CD4-positive, alpha-beta T cell treated with Interleukin-2 at 100 ng/mL for 4 hours (primary cell): ENCODE data around the gene OR1K1.
"Not testable (repeated sequence)": the region's sequence is repeated elsewhere in the genome, so short reads cannot be mapped to it uniquely, and the experiment has no call there.

ENCODE experiments used
- DNase-seq: peaks from one replicate; pipeline ENCODE4 v3.0.0-alpha.2; 2020; ENCODE audit warnings: low spot score

The OR1K1 gene, protein sequence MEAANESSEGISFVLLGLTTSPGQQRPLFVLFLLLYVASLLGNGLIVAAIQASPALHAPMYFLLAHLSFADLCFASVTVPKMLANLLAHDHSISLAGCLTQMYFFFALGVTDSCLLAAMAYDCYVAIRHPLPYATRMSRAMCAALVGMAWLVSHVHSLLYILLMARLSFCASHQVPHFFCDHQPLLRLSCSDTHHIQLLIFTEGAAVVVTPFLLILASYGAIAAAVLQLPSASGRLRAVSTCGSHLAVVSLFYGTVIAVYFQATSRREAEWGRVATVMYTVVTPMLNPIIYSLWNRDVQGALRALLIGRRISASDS

DNA sequence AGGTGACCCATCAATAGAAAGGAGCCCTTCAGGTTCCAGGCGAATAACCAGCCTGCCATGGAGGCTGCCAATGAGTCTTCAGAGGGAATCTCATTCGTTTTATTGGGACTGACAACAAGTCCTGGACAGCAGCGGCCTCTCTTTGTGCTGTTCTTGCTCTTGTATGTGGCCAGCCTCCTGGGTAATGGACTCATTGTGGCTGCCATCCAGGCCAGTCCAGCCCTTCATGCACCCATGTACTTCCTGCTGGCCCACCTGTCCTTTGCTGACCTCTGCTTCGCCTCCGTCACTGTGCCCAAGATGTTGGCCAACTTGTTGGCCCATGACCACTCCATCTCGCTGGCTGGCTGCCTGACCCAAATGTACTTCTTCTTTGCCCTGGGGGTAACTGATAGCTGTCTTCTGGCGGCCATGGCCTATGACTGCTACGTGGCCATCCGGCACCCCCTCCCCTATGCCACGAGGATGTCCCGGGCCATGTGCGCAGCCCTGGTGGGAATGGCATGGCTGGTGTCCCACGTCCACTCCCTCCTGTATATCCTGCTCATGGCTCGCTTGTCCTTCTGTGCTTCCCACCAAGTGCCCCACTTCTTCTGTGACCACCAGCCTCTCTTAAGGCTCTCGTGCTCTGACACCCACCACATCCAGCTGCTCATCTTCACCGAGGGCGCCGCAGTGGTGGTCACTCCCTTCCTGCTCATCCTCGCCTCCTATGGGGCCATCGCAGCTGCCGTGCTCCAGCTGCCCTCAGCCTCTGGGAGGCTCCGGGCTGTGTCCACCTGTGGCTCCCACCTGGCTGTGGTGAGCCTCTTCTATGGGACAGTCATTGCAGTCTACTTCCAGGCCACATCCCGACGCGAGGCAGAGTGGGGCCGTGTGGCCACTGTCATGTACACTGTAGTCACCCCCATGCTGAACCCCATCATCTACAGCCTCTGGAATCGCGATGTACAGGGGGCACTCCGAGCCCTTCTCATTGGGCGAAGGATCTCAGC, at the start of gene OR1K1:
OR1K1 (plus strand) TSS at position 58 of the 995 bp plus-strand sequence; CDS start at position 58, 0 bp downstream.
- no peak for DNase-seq

DNA sequence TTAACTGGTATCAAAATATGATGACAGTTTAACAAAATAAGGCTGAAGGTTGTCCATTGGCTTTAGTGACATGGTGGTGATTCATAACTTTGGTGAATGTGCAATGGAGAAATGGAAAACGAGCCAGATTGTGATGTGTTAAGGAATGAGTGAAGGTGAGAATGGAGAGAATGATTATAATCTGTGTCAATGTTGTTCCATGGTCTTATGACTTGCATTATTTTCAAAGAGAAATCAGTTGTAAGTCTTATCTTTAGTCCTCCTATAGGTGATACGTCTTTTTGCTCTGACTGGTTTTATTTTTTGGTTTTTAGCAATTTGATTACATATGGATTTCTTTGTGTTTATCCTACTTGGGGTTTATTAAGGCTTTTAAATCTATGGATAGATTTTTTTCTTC, 45.1 kb upstream of the OR1K1 start:
- no peak for DNase-seq

DNA sequence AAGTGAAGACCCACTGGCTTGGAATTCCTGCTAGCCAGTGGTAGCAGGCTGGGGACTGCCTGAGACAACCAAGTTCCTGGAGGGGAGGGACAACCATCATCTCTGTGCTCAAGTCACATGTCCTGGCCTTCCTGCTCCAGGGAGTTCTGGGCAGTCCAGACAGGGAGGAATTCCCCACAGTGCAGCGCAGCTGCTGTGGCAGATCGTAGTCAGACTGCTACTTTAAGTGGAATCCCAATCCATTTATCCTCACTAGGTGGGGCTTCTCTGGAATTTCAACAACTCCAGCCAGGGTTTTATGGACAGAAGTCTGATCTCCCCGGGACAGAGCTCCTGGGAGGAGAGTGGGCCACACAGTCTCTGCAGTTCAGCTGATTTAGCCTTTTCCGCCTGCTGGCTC, 32.1 kb upstream of the OR1K1 start:
- no peak for DNase-seq

DNA sequence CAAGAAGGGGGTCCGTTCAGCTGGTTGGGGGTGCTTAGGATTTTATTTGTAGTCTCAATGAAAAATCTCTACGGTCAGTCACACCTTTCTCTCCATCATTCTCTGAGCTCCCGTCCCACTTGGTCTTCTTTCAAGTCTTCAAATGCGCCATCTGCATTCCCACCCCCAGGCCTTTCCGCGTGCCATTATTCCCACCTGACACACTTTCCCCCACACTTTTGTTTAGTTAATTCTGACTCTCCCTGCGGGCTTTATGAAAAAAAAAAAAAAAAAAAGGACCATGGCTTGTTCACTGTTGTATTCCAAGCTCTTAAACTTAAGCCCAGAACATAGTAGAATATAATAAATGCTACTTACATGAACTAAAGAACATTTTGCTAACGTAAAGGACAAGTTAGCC, 22.9 kb upstream of the OR1K1 start:
- no peak for DNase-seq

DNA sequence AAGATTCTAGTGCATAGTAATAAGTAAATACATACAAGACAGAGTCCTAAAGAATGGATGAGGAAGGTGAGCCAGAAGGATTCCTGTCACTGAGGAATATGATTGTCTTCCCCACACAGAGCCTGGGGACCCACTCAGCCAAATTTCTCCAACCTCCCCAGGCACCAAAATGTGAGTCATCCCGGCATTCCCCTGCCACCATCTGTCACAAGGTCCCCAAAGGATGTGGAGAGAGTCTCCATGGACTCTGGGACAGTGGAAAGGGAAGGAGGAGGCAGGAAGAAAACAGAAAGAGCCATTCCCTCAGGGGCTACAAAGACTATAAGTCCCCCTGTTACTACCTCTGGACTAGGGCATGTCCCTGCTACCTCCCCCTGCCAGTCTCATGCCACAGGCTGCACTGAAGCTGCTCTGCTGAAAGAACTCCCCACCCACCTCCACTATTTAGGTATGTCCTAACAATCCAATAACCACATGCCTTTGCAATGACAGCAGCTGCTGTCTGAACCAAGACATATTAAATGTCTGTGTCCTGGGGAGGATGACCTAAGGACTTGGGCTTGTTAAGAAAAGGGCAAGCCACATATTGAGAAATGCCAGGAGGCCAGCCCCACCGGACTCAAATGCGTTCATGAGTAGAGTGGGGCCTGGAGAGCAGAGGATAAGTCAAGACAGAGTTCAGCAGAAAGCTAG, 21.8 kb upstream of the OR1K1 start:
- DNase-seq, result no peak

DNA sequence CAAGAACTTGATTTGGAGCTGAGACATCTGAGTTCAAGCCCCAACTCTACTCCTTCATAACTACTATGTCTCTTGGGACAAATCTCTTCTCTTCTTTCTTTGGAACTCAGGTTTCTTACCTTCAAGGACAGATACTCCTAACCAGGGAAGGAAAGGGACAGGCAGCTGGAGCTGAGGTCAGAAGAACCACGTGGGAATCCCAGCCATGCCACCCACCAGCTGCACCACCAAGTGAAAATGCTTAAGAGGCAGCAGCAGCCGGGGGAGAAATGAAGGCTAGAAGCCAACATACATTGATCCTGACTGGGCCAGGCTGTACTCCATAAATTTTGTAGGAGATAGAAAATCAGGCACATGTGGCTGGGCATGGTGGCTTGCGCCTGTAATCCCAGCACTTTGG, 20.7 kb upstream of the OR1K1 start:
- no peak for DNase-seq

DNA sequence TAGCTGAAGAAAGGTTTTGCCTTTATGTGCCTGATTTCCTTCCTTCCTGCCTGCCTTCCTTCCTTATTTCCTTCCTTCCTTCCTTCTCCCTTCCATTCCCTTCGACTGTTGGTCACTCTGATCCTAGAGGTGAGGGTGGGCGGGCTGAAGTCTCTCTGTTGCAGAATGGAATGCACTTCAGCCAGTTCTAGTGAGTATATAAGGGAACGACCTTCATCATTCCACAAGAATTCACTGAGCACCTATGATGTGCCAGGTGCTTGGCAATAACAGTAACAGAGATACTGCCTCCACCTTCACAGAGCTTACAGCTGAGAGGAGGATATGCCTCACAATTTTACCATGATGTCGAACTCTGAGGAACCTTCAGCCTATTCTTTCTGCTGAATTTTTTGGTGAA, 19.9 kb upstream of the OR1K1 start:
- no peak for DNase-seq

DNA sequence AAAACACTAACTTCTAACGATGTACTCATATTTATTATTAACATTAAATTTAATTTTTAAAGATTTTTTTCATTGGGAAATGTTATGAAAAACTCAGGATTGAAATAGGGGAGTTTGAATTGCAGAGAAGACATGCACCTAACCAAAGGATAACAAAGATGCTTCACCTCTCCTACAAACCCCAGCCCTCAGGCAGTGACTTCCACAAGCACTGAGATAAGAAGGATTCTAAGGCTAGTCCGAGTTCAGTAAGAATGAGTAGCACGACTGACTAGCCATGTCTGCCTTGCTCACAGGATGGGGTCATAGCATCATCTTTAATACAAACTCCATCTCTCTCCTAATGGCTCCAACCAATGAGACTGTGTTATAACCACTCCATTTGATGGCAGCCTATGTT, 18.3 kb upstream of the OR1K1 start:
- DNase-seq, result no peak

DNA sequence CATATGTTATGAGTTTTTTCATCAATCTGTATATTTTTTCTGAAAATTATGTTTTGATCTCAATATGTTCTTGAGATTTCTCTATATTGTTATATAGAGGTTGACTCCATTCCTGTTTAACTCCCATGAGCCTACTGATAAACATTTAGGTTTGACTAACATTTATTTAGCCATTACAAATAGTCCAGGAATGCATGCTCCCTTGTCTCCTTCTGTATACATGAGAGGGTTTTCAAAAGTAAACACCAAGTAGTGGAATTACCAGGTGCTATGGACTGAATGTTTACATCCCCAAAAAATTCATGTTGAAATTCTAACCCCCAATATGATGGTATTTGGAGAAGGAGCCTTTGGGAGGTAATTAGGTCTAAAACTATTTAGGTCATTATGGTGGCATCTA, 14.7 kb upstream of the OR1K1 start:
- DNase-seq, result no peak

DNA sequence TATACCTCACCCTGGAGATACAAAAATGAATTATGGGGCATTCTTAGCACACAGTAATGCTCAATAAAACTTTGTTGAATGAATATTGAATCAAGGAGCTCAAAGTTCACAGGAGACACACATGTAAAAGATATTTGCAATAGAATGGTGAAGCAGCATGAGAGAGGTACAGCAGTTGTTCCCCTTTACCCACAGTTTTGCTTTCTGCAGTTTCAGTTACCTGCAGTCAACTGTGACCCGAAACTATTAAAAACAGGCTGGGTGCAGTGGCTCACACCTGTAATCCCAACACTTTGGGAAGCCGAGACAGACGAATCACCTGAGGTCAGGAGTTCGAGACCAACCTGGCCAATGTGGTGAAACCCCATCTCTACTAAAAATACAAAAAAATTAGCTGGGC, 13.6 kb upstream of the OR1K1 start:
- DNase-seq, result no peak

DNA sequence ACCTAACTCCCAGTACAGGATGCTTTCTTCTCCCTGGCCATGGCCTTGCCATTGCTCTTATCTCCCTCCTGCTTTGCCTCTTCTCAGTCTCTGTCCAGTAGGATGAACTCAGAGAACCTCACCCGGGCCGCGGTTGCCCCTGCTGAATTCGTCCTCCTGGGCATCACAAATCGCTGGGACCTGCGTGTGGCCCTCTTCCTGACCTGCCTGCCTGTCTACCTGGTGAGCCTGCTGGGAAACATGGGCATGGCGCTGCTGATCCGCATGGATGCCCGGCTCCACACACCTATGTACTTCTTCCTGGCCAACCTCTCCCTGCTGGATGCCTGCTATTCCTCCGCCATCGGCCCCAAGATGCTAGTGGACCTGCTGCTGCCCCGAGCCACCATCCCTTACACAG, 11.1 kb upstream of the OR1K1 start, which contains the start of gene OR5C1:
OR5C1 (plus strand) TSS at position 103 of the 400 bp plus-strand sequence; CDS start at position 103, 0 bp downstream.
- no peak for DNase-seq

DNA sequence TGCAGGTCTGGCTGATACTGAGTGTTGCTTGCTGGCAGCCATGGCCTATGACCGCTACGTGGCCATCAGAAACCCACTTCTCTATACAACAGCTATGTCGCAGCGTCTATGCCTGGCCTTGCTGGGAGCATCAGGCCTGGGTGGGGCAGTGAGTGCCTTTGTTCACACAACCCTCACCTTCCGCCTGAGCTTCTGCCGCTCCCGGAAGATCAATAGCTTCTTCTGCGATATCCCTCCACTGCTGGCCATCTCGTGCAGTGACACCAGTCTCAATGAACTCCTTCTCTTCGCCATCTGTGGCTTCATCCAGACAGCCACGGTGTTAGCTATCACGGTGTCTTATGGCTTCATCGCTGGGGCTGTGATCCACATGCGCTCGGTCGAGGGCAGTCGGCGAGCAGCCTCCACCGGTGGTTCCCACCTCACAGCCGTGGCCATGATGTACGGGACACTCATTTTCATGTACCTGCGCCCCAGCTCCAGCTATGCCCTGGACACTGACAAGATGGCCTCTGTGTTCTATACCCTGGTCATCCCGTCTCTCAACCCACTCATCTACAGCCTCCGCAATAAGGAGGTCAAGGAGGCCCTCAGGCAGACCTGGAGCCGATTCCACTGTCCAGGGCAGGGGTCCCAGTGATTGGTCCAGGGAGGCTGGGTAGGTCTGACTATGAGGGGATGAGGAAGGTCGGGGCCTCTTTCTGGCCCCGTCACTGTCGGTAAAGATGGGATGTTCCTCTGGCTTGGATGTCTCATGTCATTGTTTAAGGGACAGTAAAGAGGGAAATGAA, 10.5 kb upstream of the OR1K1 start:
- DNase-seq, result no peak

DNA sequence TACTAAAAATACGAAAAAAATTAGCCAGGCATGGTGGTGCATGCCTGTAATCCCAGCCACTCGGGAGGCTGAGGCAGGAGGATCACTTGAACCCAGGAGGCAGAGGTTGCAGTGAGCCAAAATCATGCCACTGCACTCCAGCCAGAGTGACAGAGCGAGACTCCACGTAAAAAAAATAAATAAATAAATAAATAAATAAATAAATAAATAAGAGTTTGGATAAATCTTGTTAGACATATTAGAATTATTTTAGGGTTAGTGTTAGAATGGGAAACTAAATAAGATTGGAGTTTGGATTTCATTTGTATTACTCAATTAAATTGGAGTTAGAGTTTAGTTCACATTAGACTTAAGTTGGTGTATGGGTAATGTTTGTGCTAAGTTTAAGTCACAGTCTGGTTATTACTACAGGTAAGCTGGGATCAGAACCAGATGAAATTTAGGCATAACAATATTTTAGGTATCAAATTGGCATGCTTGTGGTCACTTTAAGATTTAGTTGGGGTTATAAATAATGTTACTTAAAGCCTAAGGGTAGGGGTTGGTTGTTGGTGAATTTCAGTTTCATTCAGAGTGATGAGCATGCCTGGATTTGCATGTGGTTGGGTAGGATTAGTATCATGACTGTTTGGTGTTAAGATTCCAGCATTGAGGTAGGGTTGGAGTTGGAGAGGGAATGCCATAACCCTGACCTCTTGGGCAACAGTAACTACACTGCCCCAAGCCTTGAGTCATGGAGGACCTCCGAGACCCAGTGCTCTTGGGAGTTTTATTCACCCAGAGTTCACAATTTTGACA, 7.9 kb upstream of the OR1K1 start:
- DNase-seq, result no peak

DNA sequence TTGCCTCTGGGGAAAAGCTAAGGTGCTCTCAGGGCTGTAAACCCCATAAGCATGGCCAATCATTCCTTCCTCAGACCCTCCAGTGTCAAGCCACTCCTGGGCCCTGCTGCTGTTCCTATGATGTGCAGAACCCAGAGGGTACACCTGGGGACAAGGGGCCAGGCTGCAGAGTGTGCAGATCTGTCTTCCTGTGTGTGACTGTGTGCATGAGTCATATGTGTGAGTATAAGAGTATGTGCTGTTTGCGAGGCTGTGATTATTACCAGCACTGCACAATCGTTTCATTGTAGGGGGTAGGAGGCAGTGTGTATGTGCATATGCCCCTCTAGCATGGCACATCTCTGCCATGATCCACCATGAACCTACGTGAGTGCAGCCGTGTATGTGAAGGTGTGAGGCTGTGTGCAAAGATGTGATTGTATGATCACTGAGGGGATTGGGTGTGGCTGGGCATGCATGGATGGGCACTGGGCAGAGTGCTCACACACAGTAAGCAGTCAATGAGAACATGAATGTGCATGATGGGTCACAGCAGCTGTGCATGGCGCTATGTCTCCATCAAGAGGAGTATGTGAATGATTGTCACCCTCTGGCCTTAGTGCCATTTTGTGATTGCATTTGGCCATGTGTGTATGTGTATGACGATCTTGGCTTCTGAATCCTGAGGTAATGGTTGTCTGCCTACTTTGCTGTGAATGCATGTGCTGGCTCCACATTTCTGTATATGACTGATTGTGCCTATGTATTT, 2.4 kb upstream of the OR1K1 start:
- DNase-seq, result no peak

DNA sequence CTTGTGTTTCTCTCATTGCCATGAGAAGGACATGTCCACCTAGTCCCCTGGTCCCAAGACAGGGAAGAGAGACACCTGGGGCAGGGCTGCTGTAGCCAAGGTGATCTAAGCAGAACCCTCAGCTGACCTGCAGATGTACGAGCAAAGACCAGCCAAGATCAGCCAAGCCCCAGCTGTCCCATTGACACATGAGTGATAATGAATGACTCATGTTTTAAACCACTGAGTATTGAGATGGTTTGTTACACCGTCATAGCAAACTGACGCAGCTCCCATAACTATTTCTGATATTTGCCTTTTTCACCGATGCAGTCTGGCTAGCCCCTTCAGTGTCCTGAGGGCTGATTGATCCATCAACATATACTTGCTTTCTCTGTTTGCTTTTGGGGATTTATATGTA, 6.7 kb downstream of the OR1K1 start:
- DNase-seq, result no peak

DNA sequence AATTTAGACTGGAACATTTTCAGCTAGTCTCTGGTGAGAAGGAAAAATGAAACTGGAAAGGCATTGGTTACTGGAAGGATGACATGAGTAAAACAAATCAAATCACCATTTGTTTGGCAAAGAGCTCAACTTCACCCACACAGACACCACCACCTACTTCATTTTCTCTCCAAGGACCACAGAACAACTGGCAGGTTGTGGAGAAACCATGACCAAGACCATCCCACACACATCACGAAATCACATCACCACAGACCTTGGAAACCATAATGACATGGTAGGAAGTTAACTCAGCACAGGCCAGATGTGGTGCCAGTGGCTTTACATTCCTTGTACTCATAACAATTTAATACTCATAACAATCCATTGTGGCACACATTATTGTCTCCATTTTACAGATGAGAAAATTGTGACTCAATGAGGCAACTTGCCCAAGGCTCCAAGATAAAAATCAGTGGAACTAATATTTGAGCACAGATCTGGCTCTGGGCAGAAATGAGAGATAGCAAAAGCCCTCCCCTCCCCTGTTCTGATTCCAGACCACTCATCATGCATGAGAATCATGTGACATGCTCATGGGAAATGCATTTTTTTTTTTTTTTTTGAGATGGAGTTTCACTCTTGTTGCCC, 7.5 kb downstream of the OR1K1 start:
- DNase-seq, result no peak

DNA sequence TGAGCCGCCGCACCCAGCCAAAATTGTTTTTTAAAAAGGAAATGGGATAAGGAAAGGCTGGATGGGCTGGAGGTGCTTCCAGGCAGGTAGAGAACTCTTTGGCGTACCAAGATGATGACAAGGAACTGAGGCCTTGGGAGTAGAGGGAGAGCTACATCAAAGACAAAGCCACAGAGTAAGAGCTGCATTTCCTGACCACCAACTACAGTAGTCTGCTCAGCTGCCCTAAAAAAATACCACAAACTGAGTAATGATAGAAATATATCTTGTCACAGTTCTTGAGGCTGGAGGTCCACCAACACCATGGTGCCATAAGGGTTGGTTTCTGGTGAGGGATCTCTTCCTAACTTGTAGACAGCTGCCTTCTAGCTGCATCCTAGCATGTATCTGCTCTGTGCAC, 8.2 kb downstream of the OR1K1 start:
- no peak for DNase-seq

DNA sequence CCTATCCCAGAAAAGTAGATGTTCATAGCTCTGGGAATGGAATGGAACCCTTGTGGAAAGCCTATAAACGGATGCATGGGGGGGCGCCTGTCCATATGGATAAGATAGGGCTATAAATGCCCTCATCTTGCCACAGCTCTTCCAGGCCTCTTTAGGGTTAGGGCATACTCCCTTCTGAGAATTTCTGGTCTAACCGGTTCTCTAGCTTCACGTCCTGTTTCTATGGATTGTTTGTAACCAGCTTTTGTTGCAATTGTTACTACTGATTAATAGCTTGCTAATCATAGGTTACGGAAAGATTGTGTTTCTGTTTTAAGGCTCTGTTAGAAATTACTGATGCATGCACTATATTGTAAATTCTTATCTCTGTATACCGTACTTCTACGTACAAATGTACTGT, 9.3 kb downstream of the OR1K1 start:
- DNase-seq, result not testable (repeated sequence)

DNA sequence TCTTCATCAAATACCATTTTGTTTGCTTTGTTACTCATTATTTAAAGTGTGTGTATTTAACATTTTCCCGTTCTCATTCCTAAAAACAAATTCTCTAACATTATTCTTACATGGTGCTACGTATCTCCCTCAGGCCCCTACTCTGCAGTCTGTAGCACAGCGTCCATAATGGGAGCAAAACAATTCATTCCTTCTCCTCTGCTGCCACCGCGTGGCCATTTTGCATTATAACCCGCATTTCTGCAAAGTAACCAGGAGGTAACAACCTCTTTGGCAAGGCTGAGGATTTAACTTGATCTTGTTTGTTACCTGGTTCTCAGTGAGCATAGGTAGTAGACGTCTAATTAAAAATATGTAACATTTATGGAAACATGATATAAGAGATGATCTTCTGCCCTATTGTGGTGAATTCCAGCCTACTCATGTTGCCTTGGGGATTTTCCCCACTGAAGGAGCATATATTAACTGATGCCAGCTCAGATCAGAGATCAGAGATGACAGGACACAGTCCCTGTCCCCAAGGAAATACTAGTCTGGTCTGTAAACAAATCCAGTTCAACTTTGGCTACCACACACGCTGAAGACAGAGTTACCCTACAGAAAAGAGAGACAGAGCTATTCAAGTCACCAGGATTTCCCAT, 10.5 kb downstream of the OR1K1 start:
- DNase-seq, result peak; percentile 81
